NK-92 (cell line): Measurements from ENCODE around the gene FXN.
"Not testable (repeated sequence)": the region's sequence is repeated elsewhere in the genome, so short reads cannot be mapped to it uniquely, and the experiment has no call there.

ENCODE experiments used
- DNase-seq: peaks from one replicate; lab custom pipeline; 2025; ENCODE audit not compliant: unreplicated experiment; lab: John Stamatoyannopoulos, UW

The FXN gene

DNA sequence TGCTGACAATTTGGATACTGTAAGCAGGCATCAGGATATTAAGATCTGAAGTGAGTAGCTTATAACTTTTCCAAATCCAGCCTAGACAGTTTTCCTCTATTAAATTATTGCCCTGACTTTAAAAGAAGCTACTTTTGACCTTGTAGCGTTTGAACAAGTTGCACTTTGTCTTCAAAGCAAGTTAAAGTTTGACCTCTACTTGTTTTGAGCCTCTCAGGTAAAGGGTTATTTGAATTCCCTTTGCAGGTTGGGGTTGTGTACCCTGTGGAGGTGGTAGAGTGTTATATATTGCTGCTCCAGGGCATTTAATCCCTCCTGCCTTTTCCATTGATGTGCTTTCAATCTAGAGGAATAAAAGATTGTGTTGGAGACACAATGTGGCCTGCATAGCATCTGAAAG, 30.1 kb downstream of the FXN start:
- DNase-seq: no peak

DNA sequence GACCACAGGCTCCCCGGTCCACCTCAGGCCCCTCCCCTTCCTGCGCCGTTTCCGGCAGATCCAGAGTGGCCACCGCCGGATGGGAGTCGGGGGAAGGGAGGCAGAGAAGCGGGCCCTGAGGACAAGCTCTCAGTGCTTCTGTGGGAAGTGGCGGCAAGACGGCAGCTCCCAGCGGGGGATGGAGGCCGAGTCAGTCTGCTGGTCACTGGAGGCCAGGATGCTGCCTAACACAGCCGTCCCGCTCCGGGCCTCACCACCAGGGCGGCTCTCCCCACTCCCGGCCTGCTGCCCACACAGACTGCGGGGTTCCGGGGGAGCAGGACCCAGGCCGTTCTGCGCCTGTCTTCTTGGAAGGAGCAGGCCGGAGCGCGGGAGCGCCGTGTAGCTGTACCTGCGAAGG, 31.4 kb downstream of the FXN start:
- no peak for DNase-seq

DNA sequence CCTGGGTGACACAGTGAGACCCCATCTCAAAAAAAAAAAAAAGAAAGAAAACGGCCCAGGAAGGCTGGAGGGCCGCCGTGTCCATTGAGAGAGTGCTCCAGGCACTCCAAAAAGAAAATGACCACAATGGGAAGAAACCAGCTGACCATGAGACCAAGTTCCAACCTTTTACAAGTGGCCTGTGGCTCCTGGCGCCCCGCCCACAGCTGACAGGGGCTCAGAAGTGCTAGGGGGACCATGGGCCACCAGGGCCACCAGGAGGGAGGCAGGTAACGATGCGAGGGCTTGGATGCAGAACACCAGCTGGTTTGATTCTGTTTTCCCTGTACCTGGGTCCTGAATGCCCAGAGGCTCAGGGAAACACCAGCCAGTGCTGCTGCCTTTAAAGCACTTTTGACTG, 34.6 kb downstream of the FXN start:
- DNase-seq: no peak

DNA sequence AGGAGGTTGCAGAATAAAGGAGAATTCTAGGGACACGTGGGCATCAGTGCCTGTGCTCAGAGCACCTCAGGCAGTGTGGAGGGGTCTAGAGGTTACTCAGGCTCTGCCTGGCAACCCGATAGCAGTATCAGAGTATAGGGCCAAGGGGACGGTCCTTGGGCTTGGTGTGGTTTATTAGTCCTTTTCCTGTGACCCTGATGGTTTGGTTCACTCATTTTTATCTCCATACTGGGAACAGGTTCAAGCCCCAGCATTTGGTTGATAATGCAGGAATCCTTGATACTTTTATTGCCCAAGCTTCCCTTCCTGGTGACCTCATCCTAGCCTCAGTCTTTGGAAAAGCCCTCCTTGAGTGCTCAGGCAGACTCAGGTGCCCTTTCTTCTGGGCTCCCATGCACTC, 35.5 kb downstream of the FXN start:
- no peak for DNase-seq

DNA sequence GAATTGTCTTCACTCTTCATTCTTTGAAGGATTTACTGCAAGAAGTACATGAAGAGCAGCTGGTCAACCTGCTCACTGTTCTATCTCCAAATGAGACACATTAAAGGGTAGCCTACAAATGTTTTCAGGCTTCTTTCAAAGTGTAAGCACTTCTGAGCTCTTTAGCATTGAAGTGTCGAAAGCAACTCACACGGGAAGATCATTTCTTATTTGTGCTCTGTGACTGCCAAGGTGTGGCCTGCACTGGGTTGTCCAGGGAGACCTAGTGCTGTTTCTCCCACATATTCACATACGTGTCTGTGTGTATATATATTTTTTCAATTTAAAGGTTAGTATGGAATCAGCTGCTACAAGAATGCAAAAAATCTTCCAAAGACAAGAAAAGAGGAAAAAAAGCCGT, 37.6 kb downstream of the FXN start:
- no peak for DNase-seq

DNA sequence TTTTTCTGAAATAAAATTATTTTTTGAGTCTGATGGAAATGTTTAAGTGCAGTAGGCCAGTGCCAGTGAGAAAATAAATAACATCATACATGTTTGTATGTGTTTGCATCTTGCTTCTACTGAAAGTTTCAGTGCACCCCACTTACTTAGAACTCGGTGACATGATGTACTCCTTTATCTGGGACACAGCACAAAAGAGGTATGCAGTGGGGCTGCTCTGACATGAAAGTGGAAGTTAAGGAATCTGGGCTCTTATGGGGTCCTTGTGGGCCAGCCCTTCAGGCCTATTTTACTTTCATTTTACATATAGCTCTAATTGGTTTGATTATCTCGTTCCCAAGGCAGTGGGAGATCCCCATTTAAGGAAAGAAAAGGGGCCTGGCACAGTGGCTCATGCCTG, 39.2 kb downstream of the FXN start:
- DNase-seq: no peak

DNA sequence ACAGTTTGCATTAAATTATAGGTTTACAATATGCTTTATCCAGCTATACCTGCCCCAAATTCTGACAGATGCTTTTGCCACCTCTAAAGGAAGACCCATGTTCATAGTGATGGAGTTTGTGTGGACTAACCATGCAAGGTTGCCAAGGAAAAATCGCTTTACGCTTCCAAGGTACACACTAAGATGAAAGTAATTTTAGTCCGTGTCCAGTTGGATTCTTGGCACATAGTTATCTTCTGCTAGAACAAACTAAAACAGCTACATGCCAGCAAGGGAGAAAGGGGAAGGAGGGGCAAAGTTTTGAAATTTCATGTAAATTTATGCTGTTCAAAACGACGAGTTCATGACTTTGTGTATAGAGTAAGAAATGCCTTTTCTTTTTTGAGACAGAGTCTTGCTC, 41.0 kb downstream of the FXN start:
- DNase-seq: no peak

DNA sequence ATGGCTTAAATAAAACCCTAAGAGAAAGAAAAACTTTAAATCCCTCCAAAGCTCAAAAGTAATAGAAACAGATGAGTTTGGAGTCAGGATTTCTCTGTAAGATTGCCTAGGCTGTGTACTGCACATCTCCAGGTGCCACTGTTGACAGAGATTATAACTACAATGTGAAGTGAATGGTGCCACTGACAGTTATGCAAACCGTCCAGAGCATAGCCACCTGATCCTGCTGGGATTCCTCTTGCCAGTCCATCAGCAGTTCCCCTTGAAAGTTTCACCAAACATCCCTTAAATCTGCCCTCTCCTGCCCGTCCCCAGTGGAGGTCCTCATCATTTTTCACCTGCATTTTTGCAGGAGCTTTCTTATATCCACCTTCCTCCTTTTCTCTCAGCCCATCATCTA, 42.5 kb downstream of the FXN start:
- DNase-seq: no peak

DNA sequence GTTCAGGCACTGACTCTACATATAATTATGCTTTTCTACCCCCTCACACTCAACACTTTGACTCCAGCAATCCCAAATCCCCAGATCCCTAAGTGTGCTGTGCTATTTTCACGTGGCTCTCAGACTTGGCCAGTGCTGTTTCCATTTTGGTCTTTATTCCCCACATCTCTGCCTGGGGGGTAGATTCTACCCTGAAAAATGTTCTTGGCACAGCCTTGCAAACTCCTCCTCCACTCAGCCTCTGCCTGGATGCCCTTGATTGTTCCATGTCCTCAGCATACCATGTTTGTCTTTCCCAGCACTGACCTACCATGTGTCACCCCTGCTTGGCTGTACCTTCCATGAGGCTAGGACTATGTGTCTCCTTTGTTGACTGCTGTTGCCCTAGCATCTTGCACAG, 43.0 kb downstream of the FXN start:
- DNase-seq: no peak

DNA sequence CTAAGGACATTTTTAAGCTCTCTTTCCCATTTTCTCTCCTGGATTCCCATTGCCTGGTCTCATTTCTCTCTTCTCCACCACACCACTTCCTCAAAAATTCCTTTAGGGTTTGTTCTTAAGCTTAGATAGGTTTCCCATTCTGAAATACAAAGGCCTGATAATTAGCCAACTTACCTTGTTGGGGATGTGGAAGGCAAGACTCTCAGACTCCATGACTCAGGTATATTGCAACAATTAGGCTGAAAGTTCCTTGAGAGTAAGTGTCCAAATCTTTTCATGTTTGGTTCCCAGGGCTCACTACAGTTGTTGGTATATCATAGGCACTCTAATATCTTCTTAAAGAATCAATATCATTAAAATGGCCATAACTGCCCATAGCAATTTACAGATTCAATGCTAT, 43.6 kb downstream of the FXN start:
- DNase-seq: no peak

DNA sequence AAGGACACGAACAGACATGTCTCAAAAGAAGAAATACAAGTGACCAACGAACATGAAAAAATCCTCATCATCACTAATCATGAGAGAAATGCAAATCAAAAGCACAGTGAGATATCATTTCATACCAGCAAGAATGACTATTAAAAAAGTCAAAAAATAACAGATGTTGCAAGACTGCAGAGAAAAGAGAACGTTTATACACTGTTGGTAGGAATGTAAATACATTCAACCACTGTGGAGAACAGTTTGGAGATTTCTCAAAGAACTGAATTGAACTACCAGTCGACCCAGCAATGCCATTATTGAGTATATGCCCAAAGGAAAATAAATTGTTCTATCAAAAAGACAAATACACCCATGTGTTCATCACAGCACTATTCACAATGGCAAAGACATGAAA, 45.7 kb downstream of the FXN start:
- no peak for DNase-seq

DNA sequence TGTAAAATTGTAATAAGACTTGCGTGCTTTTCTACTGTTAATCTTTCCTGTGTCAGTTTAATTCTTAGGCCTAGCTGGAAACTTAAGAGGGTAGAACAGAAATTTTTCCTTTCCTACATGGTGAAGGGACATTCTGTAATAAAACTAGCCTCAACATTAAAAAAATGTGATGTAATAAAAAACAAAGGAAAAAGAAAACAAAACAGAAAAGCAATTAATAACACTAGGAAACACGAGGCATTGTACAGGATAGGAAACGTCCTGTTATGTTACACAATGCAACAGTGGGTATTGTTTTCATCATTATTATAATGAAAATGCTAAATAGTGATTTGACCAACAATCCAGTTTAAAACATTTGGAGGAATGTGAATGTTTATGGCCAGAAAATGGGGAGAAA, 47.8 kb downstream of the FXN start:
- DNase-seq: no peak

DNA sequence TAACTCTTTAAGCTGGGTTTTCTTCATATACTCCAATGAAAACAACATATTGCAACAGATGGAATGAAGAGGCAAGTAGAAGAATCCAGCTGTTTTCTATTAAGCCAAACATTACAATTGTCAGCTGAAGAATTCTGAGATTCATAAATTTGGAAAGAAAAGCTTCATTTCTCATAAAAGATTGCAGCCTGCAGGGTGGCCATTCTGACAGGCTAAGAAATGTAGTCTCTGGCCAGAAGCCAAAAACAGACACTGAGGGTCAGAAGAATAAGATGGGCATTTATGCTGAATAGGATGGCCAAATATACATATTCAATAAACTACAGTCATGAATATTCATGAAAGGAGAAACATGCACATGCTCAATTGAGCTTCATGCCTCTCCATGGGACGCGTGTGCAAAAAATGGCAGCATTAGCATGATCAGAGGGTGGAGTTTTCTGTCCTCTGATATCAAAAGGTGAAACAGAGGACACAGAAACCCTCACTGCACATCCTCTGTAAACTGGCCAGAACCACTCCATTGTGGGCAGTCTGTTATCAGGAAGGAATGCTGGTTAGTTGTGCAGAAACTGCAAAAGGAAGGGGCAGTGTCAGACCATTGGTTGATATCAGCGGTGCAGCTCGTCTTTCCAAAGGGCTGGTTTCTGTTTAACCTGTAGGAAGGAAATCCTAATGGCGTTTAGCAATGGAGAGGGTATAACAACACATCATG, 50.2 kb downstream of the FXN start:
- DNase-seq: no peak

DNA sequence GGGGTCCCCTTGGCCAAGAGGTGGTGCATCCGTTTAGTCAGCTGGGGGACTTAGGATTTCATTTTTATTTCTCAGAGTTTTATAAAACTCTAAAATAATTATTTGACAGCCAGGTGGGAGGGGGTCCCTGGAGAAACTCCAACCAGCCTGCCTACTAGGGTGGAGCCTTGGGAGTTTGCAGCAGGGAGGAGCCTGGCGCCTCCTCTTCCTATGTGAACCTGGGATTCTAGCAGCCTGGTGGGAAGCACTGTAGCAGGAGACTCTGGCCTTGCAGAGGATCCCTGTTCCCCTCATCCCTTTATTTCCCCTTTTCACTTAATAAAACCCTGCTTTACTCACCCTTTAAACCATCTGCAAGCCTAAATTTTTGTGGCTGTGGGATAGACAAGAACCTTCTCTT, 50.8 kb downstream of the FXN start:
- DNase-seq: no peak

DNA sequence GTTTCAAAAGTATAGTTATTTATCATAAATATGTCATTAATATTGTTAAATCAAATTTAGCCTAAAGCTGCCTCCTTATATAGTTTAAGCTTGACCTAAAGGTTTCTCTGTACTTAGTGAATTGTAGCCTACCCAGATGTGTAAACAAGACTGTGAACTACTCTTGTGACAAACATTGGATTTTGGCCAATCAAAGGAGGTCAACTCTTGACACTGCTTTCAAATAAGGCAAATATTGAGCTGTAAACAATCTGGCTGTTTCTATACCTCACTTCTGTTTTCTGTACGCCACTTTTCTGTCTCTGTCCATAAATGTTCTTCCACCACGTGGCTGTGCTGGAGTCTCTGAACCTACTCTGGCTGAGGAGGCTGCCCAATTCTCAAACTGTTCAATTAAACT, 51.2 kb downstream of the FXN start:
- DNase-seq: no peak

DNA sequence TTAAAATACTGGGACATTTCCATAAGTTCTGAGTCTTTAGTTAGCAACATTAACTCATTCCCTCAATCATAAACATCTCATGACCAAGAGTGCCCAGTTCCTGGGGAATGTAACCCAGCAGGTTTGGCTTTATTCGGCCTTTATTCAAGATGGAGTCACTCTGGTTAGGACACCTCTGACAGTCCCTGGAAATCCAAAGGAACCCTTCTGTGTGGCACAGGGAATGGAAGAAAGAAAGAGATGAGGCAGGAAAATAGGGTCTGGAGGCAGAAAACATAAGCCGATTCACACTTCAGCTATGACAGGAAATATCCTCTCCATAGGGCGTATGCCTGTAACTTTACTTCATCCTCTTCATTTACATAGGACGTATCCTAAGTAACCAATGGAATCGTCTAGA, 53.5 kb downstream of the FXN start:
- no peak for DNase-seq

DNA sequence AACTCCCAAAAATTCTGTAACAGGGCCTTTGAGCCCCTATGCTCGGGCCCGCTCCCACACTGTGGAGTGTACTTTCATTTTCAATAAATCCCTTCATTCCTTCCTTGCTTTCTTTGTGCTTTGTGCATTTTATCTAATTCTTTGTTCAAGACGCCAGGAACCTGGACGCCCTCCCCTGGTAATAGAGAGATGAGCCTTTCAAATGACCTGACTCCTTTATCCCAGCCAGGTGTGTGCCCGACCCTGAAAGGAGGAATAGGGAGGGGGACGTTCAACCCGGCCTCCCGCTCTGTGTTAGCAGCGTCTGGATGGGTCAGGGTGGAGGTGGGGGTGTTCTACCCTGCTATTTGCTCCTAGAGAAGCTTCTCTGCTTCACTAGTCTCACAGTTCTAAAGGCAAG, 53.9 kb downstream of the FXN start:
- DNase-seq: no peak

DNA sequence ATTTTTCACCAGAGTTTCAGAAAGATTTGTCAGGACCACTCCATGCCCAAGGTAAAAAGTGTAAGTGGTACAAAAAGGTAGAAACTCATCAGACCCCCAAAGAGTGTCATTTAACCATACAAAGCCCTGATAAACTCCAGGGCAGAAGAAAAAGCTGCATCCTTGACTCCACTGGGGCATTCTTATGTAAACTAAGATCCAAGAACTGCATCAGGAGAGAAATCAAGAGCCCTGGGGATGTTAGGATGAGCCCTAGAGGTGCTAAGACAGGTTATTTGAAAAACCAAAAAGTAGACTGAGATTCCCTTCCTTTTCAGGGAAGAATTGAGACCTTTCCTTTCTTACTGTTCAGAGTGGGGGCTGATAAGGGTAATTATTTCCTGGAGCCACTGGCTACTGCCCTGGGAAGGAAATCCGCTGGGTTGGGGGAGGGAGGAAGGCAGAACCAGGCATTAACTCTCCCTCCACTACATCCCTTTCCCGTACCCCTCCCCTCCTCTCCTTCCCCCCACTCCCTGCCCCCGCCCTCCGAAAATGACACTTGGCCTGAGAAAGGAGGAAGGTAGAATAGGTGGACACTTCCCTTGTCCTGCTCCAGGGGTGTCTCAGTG, 54.7 kb downstream of the FXN start:
- no peak for DNase-seq

DNA sequence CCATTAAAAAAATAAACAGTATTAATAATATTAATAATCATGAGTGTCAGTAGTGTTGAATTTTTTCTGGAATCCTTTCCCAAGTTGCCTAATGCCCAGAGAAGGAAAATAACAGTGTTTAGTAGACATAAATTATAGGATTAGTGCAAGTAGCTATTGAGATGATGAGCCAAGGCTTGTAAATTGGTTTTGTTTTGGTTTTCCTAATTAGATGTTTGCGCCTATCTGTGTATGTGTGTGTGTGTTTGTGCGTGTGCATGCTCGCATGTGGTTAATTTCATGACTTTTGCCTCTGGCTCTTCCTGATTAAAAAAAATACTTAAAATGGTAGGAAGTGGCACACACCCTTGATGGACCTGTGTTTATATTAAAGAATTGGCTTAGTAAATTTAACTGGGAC, 55.4 kb downstream of the FXN start:
- DNase-seq: no peak

DNA sequence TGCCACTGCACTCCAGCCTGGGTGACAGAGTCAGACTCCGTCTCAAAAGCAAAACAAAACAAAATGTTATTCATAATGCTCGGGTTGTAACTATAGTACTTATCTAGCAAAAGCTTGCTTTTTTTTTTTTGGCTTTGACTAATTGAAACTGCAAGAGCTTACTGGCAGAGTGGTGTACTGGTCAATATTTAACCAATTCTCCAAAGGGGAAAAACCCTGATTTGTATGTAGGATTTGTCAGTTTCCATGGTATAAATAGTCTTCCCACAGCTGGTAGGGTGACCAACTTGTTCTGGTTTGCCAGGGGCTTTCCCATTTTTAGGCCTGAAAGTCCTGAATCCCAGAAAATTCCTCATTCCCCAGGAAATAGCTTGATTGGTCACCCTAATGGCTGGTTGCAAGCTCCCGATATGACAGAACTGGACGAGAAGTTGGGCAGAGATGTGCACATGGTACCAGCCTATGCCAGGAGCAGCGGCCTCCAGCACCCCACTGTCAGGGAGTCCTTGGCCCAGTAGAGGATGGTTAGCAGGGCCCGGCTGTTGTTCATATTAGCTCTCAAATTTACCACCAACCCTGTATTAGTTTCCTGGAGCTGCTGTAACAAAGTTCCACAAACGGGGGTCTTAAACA, 58.0 kb downstream of the FXN start:
- DNase-seq: no peak

DNA sequence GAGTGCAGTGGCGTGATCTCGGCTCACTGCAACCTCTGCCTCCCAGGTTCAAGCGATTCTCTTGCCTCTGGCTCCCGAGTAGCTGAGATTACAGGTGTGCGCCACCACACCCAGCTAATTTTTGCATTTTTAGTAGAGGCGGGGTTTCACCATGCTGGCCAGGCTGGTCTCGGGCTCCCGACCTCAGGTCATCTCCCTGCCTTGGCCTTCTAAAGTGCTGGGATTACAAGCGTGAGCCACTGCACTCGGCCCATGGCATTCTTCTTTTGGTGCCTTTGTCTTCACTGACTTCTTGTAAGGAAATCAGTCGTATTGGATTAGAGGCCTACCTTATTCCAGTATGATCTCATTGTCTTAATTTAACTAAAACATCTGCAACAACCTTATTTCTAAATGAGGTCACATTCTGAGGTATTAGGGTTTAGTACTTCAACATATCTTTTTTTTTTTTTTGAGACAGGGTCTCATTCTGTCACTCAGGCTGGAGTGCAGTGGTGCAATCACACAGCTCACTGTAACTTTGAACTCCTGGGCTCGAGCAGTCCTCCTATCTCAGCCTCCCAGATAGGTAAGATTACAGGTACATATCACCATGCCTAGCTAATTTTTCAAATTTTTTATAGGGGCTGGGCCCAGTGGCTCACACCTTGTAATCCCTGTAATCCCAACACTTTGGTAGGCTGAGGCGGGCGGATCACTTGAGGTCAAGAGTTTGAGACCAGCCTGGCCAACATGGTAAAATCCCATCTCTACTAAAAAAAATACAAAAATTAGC, 59.0 kb downstream of the FXN start:
- DNase-seq: not testable (repeated sequence)

DNA sequence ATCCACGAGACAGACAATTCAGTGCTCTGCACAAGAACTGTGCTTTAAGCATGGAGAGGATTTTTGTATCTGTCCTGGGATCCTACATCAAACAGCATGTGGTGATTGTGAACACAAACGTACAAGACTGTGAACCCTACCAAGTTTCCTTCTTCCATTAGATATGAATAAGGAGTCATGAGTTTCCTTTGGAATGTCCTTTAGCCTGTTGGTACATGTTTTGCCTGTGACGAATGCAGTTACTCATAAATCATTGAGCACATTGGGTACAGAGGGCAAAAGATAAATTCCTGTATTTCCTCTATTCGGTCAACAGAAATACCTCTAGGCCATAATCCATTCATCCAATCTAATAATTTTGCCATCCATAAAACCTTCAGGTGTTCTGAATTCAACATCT, 61.5 kb downstream of the FXN start:
- no peak for DNase-seq
